H1 (cell line): Measurements from ENCODE around the gene LTC4S. TPM values are rescaled to one million over a fixed set of nuclear protein-coding genes. Genes with fewer than 3 reads are reported as not detected.

Experiments used
- ASH2L ChIP-seq: fragments of 200-600, 300-600 bp; sonication (generic); IDR thresholded peaks from one replicate; pipeline ENCODE4 v1.7.1; 2017; ENCODE audit warnings: low read length
- CTBP2 ChIP-seq: IDR thresholded peaks from 2 replicates; pipeline ENCODE4 v1.7.0; 2011; ENCODE audit warnings: borderline replicate concordance, mild to moderate bottlenecking, moderate library complexity, mixed read lengths, low read length; ENCODE audit not compliant: insufficient read depth, insufficient read length
- USF2 ChIP-seq: IDR thresholded peaks from 2 replicates; pipeline ENCODE4 v1.6.1; 2011; ENCODE audit warnings: low read length, improper control_type of control experiment
- polyA plus RNA-seq, 7 experiments: library from polyadenylated mRNA; depleted of rRNA in 3 of 7; stranded (reverse) in 5 of 7; unstranded in 2 of 7; fragments of >200 nt in 5 of 7; fragments of 200-250 nt in 2 of 7; gene quantifications; 1 replicate in 5 of 7; 2 replicates in 1 of 7; 4 replicates in 1 of 7; pipeline versions ENCODE4 v1.2.1 to v1.2.3, GENCODE V29; 2011 to 2013; ENCODE audit warnings: missing spikeins in 2 of 7, mixed read lengths in 2 of 7
- total RNA-seq: library from RNA; stranded (reverse); fragmentation: NEBNext Ultra II Directional; extraction: Animal tissue kit (Norgen Biotek cat#: 25700); gene quantifications from 2 replicates; pipeline ENCODE4 v1.2.1, GENCODE V29; 2021

Gene LTC4S
- total and polyA plus RNA-seq, 2 of the 8 experiments (the other 6 are each of a cell fraction or from before 2014, with no cell fraction given) = 2.2 to 3.7 TPM

- TF ChIP-seq USF2 (no peak), CTBP2 (no peak), ASH2L (no peak)
- TF ChIP-seq, all 59 proteins: peak for 0
Observed at GRCh38 chr5:179824745-179825112, 30.9 kb downstream of the LTC4S start (continued).
